Right kidney (tissue), 1 donor: ENCODE measurements around the gene UBE2U.
"Not testable (repeated sequence)": the region's sequence is repeated elsewhere in the genome, so short reads cannot be mapped to it uniquely, and the experiment has no call there.

Experiments used
- DNase-seq: peaks from one replicate; pipeline ENCODE4 v3.0.0-alpha.2; 2016

Gene UBE2U

GRCh38 chr1:64192290-64192689, 11.1 kb upstream of the UBE2U start:
- no peak for DNase-seq

- DNase-seq: no peak
Measured at GRCh38 chr1:64194168-64195080, 9.0 kb upstream of the UBE2U start.

- no peak for DNase-seq
Measured at GRCh38 chr1:64195081-64195395, 8.4 kb upstream of the UBE2U start.

- DNase-seq: no peak
Measured at GRCh38 chr1:64196074-64196870, 7.2 kb upstream of the UBE2U start.

GRCh38 chr1:64197076-64197475, 6.3 kb upstream of the UBE2U start:
- DNase-seq: no peak

GRCh38 chr1:64199154-64199553, 4.3 kb upstream of the UBE2U start:
- no peak for DNase-seq

GRCh38 chr1:64200064-64200463, 3.4 kb upstream of the UBE2U start:
- DNase-seq: no peak

GRCh38 chr1:64209221-64209620, 5.8 kb downstream of the UBE2U start:
- DNase-seq: no peak

- DNase-seq: no peak
Measured at GRCh38 chr1:64212031-64212430, 8.6 kb downstream of the UBE2U start.

GRCh38 chr1:64215576-64215975, 12.2 kb downstream of the UBE2U start:
- no peak for DNase-seq

GRCh38 chr1:64220241-64220640, 16.8 kb downstream of the UBE2U start:
- DNase-seq: no peak

GRCh38 chr1:64223329-64224151, 20.1 kb downstream of the UBE2U start:
- DNase-seq: no peak

- not testable (repeated sequence) for DNase-seq
Measured at GRCh38 chr1:64224236-64224635, 20.8 kb downstream of the UBE2U start.

GRCh38 chr1:64228167-64228957, 24.9 kb downstream of the UBE2U start:
- DNase-seq: no peak

- DNase-seq: no peak
Measured at GRCh38 chr1:64229307-64229706, 25.9 kb downstream of the UBE2U start.

GRCh38 chr1:64231153-64231552, 27.7 kb downstream of the UBE2U start:
- no peak for DNase-seq

GRCh38 chr1:64231654-64232053, 28.2 kb downstream of the UBE2U start:
- no peak for DNase-seq

- DNase-seq: no peak
Measured at GRCh38 chr1:64234714-64235113, 31.3 kb downstream of the UBE2U start.

- no peak for DNase-seq
Measured at GRCh38 chr1:64235181-64235580, 31.8 kb downstream of the UBE2U start.

GRCh38 chr1:64235910-64236309, 32.5 kb downstream of the UBE2U start:
- DNase-seq: no peak

- no peak for DNase-seq
Measured at GRCh38 chr1:64236541-64236954, 33.1 kb downstream of the UBE2U start.

GRCh38 chr1:64239519-64239918, 36.1 kb downstream of the UBE2U start:
- DNase-seq: not testable (repeated sequence)
